ENCODE data around the gene ALG3.
A peak's percentile ranks its signal among the peaks of the same experiment; 100 is the strongest.

Gene ALG3

GRCh38 chr3:184260724-184261269 is 12.0 kb upstream of the ALG3 start:
- DNase-seq (ENCODE audit: low read depth in 1 of 2, low spot score in 1 of 2), result no peak

GRCh38 chr3:184259878-184260723 is 11.3 kb upstream of the ALG3 start:
- no peak for DNase-seq (ENCODE audit: low read depth in 1 of 2, low spot score in 1 of 2)

DNA sequence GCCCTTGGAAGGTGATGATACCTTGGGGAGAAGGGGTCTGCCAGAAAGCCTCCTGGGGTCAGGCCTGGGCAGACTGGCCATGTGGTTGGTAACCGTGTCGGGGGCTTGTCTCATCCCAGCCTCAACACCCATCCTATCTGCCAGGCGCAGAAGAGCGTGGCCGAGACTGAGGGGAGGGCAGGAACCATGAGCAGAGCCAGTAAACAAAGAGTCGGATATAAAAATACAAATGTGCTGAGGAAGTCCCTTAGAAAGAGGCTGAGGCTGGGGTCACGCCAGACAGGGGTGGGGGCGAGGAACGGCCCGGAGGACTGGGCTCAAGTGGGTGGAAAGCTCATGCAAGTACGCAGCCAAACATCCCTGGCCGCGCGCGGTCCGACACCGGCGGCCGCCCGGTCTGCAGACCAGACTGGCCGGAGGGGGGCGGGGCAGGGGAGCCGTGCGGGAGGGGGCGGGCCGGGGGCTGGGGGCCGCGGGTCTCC is 10.7 kb upstream of the ALG3 start:
- no peak for DNase-seq (ENCODE audit: low read depth in 1 of 2, low spot score in 1 of 2)

DNA sequence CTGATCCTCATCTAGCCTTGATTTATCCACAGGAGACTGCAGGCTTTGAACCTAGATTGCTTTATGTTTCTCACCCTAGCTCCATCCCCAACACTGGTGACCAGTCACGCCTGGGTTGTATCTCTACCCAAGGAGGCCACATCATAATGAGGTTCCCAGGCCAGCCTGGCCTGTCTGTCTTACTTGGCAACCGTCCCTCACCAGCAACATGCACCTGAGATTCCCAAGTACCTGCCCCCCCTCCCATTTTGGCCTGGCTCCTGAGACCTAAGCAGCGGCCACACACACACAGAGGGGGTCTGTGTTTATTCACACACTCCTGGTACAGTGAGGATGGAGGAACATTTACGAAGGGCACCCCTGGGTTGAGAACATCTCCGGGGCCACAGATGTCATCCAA is 10.2 kb upstream of the ALG3 start:
- DNase-seq (ENCODE audit: low read depth in 1 of 2, low spot score in 1 of 2), result no peak

GRCh38 chr3:184257083-184257915 is 8.5 kb upstream of the ALG3 start:
- DNase-seq (ENCODE audit: low read depth in 1 of 2, low spot score in 1 of 2), result no peak

DNA sequence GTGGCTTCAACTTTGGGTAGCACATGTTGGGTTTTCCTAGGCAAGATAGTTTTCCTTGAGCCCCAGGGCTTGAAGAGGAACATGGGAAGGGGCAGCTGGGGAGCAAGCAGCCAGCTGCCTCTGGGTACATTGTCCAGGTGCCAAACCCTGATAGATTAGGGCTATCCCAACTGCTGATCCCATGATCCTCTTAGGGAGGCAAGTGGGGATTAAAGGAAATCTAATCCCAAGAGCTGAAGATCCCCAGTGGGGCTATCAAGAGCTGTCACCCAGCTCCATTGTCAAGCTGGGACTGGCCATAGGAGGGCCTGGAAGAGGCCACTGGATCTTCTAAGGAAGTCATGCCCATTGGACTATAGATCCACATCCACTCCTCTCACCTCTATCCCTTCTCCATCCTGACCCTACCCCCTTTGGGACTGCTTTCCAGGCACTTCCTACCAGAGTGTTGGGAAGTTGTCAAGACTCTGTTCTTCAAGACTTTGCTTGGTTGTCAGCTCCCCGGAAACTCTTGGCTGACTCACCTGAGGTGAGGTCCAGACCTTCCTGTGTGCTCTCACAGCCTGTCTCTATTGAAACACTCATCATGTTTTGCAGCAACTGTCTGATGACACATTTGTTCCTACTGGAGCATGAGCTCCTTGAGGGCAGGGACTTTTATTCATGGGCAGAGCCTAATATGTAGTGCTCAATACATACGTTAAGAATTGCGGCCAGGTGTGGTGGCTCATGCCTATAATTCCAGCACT is 6.7 kb upstream of the ALG3 start:
- DNase-seq (ENCODE audit: low read depth in 1 of 2, low spot score in 1 of 2), result peak in 1 of 2 donors; percentile 37

DNA sequence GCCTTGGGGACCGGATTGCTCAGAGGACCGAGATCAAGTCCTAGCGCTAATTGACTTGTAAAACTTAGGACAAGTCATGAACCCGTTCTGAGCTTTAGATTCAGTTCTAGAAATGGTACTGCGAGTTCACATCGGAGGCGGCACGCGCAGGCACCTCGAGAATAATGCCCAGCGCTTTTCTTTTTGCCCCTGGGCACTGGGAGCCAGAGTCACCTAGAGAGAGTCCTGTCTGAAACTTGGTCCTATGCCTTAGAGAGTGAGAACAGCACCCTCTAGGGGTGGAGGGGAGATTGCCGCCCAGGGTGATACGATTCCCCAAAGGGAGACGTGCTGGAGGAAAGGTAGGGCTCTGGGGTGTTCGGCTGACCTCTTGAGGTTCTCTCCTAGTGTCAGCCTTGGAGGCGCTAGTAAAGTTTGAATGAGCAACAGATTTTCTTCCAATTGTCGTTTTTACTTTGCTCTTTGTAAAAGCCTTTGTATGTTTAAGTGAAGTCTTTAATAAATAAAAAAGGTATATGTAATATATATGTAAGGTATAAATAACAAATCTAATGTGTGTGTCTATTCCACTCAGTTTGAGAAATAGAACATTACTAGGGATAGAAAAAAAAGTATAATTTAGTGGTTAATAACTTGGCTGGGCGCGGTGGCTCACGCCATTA is 1.5 kb upstream of the ALG3 start:
- DNase-seq (ENCODE audit: low read depth in 1 of 2, low spot score in 1 of 2), result peak; percentile 78 to 90

DNA sequence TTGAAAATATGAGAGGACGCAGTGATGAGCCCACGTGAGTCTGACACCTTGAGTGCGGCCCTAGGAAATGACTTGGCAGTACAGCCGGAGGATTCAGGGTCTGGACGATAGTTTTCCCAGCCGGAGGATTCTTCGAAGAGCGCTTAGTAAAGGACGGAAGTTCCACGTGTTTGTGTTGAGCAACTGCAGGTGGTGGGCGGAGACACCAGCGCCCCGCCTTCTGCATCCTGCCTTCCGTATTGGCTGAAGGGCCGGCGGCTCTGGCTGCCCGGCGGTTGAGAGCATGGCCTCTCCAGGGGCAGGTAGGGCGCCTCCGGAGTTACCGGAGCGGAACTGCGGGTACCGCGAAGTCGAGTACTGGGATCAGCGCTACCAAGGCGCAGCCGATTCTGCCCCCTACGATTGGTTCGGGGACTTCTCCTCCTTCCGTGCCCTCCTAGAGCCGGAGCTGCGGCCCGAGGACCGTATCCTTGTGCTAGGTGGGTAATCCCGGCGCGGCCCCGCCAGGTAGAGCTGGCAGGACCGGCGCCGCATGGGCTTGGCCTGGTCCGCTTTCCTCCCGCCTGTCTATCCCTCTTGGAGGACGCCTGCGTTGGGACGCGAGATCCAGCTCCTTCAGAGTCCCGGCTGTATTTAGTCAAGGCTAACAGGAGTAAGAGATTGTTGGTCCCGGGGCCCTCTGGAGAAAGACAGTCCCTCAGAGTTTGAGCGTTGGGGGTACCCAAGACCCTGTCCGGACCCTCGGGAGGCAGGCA is 827 bp upstream of the ALG3 start, which contains the start of gene EEF1AKMT4:
Gene EEF1AKMT4 (plus strand): TSS at position 261 of the 755 bp plus-strand sequence. CDS start 23 bp downstream, at position 284.
- peak; percentile 88 to 95 for DNase-seq (ENCODE audit: low read depth in 1 of 2, low spot score in 1 of 2)

DNA sequence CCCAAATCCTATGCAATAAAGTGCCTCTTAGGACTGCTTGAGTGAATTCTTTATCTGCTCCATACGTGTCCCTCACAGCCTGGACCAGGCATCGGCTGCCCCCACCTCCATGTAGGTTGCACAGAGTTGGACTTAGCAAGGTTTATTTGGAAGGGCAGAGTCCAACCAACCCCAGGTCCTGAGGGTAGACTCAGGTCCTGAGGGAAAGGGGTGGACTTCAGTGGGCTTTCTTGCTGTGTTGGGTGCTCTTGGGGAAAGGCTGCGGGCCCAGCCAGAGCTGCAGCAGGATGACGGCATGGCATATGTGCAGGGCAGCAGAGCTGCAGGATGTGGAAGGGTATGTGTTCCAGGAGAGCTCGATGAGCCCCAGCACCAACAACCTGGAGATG is 6.5 kb downstream of the ALG3 start:
- no peak for DNase-seq (ENCODE audit: low read depth in 1 of 2, low spot score in 1 of 2)

GRCh38 chr3:184241447-184242296 is 7.1 kb downstream of the ALG3 start:
- no peak for DNase-seq (ENCODE audit: low read depth in 1 of 2, low spot score in 1 of 2)

DNA sequence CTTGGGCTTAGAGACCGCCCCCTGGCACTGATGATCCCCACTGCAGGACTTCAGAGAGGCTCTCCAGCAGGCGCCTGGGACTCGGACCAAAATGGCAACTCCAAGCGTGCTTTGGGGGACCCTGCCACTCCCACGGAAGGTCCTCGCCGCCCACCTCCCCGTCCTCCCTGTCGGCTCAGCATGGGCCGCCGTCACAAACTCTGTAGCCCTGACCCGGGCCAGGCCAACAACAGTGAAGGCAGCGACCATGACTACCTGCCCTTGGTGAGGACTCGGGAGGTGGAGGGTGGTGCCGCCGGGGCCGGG is 7.7 kb downstream of the ALG3 start:
- no peak for DNase-seq (ENCODE audit: low read depth in 1 of 2, low spot score in 1 of 2)

DNA sequence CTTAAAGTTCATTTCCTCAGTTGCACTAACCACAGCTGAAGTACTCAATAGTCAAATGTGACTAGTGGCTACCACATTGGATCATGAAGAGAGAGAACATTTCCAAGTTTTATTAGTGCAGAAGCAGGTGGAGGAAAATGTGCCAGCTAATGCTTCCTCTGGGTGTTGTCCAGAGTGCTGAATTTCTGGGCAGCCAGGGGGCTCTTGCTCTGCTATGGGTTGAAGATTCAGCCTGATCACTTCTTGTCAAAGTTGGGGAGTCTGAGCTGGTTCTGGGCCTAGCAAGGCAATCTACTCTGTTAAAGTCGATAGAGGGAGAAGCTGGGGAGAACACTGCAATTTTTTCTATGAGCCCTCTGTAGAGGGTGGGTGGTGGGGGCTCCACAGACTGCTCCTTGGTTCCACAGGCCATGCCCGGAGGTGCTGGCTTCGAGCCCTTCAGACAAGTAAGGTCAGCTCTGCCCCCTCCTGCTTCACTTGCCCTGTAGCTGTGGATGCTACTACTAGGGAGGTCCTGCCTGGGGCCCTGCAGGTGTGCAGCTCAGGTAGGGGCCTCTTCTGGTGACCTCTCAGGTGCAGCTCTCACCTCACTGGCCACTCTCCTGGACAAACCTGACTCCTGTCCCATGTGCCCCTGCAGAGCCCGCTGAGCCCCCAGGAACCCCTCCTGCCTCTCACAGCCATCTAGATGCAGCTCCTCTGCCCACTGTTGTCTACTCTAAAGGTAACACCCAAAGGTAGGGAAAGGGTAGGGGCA is 8.2 kb downstream of the ALG3 start:
- DNase-seq (ENCODE audit: low read depth in 1 of 2, low spot score in 1 of 2), result no peak

DNA sequence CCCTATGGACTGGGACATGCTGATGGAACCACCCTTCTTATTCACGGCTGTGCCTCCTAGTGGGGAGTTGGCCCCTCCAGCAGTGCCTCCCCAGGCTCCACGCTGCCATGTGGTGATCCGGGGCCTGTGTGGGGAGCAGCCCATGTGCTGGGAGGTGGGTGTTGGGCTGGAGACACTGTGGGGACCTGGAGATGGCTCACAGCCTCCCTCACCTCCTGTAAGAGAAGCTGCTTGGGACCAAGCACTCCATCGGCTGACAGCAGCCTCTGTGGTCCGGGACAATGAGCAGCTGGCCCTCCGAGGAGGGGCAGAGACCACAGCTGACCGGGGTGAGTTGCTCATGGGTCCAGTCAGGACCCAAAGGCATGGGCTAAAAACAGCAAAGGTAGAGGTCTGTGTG is 9.1 kb downstream of the ALG3 start:
- no peak for DNase-seq (ENCODE audit: low read depth in 1 of 2, low spot score in 1 of 2)

DNA sequence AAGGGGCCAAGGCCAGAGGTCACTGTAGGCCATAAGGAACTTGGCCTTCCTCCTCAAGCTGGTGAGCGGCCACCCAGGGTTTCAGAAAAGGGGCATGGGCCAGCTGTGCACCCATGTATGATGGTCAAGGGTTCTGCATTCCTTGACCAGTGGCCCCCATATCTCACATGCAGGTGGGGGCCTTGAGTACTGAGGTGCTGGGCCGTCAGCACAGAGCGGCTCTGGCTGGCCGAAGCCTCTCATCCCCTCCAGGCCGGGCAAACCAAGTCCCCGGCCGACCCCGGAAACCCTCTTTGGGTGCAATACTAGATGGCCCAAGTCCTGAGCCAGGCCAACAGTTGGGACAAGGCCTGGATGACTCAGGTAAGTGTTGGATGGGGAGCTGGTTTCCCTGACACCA is 9.5 kb downstream of the ALG3 start:
- DNase-seq (ENCODE audit: low read depth in 1 of 2, low spot score in 1 of 2), result no peak

GRCh38 chr3:184238246-184238818 is 10.4 kb downstream of the ALG3 start:
- DNase-seq (ENCODE audit: low read depth in 1 of 2, low spot score in 1 of 2), result no peak

- DNase-seq (ENCODE audit: low read depth in 1 of 2, low spot score in 1 of 2), result no peak
These were observed 11.0 kb downstream of the ALG3 start for GRCh38 chr3:184237807-184238206.

DNA sequence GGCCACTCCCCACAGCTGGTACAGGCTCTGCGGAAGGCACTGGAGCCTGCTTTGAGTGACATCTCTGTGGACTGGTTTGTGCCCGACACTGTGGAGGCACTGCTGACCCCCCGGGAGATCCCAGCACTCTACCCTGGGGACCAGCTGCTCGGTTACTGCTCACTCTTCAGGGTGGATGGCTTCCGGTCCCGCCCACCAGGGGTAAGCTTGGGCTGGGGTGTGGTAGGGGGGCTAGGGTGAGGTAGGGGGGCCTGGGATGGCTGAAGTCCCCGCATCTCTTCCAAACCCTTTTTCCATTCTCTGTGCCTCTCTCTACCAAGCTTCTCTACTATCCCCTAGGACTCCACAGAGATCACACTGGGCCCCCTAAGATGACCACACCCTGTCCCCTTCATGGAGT is 11.6 kb downstream of the ALG3 start:
- DNase-seq (ENCODE audit: low read depth in 1 of 2, low spot score in 1 of 2), result no peak

- DNase-seq (ENCODE audit: low read depth in 1 of 2, low spot score in 1 of 2), result no peak
These were observed 12.1 kb downstream of the ALG3 start for GRCh38 chr3:184236636-184237035.

All from activated CD4-positive, alpha-beta T cell treated with anti-CD3 and anti-CD28 coated beads, Interleukin-2, amount 50 U/mL, for 24 hours (primary cell).